Stimulated activated CD4-positive, alpha-beta T cell treated with anti-CD3 and anti-CD28 coated beads, Interleukin-15, amount 100 ng/mL, for 24 hours (primary cell): Measurements from ENCODE around the gene ARHGAP15.

ENCODE experiments used
- DNase-seq: peaks from one replicate; pipeline ENCODE4 v3.0.0-alpha.2; 2020

The ARHGAP15 gene

GRCh38 chr2:143702931-143703330, 573.7 kb downstream of the ARHGAP15 start:
- no peak for DNase-seq

DNA sequence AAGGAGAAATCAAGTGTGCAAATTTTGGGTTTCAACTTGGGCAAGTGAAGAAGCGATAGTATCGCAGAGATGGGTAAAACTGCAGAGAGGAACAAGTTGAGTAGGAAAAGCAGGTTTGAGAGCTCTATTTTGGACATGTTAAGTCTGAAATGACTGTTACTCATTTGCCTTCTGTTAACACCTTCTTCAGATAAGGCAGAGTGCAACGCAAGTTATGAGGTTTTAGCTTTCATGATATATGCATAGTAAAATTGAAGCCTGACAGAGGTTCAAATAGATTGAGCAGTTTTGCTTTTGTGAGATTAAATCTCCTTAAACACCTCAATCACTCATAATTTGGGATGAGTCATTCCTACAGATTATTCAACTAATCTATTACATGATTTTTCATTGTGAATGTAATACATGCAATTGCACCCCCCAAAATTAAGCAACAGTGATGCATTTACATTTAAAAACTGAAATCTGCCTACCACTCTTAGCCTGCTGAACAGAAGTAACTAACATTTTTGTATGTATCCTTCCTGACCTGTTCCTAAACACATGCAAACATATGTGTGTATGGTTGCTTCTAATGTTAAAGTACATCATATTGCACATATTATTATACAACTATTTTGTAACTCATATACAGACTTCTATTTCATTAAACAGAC, 575.4 kb downstream of the ARHGAP15 start:
- DNase-seq = no peak

- no peak for DNase-seq
Observed at GRCh38 chr2:143705108-143705707, 576.0 kb downstream of the ARHGAP15 start.

DNA sequence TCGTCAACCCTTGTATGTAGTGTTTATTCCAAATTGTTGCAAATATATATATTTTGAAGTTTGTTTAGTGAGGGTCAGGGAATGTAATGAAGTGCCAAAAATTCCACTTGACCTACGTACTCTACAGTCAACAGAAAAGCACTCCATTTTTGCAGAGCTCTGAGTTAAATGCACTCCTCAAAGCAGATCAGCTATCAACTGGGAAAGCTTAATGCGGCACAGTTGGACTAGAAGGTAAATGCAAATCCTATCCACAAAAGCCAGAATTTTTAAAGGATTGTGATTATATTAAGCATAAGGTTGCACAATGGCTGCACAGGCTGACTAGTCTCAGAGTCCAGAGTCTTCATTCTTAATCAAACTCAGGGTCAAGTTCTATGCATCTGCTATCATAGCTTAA, 577.1 kb downstream of the ARHGAP15 start:
- no peak for DNase-seq

GRCh38 chr2:143708682-143709081, 579.5 kb downstream of the ARHGAP15 start:
- no peak for DNase-seq

- no peak for DNase-seq
Observed at GRCh38 chr2:143710196-143710595, 581.0 kb downstream of the ARHGAP15 start.

DNA sequence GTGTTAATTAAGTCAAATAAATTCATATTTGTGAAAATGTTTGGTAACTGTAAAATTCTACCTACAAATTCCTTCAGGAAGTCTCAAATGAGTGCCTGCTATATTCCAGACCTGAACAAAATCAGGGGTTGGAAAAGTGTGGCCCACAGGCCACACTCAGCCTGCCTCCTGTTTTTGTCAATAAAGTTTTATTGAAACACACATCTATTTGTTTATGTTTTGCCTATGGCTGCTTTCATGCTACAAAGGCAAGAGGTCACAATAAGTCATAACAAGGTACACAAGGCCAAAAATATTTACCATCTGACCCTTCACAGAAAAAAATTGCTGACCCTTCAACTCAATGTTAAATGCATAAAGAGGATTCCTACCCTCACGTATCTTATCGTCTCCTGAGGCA, 581.7 kb downstream of the ARHGAP15 start:
- no peak for DNase-seq

- DNase-seq = no peak
Observed at GRCh38 chr2:143716522-143716921, 587.3 kb downstream of the ARHGAP15 start.

DNA sequence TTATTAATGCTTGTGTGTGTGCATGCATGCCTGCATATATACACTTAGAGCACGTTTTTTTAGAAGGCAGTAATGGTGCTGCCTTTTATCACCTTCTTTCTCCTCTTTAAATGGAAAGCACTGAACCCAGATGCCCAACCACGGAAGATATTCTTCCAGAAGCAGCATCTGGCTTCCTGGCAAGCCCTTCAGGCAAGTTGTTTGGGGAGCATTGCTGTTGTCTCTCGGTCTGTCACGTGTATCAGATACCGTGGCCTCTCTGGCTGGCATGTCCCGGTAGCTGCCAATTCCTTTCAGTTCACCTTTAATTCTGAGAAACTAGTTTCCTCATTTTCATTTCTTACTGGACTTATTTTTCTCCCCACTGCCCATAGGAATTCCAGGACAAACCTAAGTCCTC, 587.8 kb downstream of the ARHGAP15 start:
- no peak for DNase-seq

DNA sequence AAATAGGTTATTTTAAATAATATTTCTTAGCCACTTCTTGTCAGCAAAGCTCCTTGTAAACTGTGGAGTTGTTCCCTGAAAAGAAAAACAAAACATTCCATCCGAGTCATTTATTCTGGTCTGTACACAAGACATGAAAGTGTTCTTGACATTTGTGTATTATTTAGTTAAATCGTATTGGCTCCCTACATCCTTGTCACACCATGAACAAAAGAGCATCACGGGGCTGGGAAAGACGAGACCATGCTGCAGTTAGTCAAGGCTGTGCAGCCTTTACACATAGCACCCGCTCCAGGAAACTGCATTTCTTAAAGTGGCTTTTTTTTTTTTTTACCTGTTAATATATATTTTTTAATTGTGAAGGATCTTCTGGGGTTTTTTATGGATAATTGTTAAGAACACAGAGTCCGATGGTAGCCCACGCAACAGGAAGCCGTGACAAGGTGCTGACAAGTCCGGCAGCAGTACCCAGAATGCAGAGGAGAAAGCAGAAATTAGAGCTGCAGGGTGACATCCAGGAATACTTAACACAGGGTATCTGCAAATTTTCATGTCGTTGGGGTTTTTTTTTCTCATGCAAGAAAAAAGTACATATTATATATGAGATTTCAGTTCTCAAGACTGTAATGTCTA, 588.4 kb downstream of the ARHGAP15 start:
- DNase-seq = no peak

DNA sequence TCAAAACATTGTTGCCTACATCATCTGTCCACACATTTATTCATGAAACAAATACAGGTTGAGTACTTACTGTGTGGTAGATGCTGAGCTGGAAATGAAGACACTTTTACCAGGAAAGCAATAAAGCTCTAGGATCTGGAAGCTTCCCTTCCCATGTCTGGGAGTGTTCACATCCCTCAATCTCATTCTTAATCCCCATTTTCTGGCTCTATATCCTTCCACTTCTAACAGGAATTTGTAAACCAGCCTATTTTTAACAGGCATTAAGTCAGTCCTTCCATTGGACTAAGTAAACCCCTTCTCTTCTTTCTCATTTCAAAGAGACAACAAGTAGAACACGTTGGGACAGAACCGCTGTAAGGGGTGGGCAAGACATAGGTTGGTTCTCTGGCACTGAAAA, 589.5 kb downstream of the ARHGAP15 start:
- no peak for DNase-seq

DNA sequence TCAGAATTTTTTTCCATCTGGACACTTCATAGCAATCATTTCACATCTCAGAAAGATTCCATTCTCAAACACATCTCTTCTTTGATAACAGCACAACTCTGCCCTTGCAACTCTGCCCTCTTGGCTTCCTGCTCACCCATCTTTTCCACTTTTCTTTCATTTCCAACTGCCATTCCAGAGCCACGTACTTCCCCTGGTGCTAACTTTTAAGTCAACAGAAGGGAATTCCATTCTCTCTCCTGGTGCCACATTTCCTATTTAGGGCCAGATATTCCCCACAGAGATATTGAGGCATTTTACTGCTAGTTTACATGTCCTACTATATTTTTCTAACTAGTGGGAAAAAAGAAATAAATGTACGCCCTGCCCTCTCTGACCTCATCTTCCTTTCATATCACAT, 590.2 kb downstream of the ARHGAP15 start:
- DNase-seq = no peak

DNA sequence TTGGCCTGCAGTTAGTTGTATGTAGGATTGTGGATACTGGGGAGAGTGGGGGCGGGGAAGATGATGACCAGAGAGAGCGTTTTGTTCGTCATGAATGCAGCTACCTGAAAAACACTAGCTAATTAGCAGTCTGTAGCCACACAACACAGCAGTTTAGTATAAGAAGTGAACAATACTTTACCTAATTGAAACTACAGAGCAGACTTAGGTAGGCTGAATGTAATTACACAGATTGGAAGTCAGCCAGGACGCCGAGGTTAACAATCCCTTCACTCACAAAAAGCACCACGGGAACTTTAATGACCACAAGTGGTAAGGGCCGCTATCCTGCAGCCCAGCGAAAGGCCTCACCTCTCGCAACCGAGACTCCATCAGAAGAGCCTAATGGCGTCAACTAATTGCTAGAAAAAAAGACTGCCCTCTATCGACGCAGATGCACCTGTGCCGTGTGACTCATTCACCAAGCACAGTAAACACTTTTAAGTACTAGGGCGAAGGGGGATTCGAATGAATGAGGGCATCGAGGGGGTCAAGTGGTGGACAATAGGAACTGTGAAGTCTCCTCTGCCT, 591.0 kb downstream of the ARHGAP15 start:
- no peak for DNase-seq

DNA sequence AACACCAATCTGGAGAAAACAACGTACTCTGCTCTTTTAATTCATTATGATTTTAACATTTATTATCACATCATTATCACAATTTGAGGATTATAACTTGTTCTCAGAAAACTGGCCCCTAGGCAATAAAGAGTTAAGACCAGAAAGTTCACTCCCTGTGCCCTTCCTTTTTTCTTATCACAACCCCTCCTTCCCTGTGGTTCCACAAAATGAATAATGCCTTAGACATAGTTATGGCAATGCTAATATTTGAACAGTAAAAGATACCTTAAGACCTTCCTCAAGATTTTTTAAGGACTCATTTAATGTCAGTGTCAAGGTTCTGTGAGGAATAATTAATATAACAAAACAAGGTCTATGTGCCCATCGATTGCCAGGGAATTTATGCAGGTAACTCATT, 596.2 kb downstream of the ARHGAP15 start:
- no peak for DNase-seq

DNA sequence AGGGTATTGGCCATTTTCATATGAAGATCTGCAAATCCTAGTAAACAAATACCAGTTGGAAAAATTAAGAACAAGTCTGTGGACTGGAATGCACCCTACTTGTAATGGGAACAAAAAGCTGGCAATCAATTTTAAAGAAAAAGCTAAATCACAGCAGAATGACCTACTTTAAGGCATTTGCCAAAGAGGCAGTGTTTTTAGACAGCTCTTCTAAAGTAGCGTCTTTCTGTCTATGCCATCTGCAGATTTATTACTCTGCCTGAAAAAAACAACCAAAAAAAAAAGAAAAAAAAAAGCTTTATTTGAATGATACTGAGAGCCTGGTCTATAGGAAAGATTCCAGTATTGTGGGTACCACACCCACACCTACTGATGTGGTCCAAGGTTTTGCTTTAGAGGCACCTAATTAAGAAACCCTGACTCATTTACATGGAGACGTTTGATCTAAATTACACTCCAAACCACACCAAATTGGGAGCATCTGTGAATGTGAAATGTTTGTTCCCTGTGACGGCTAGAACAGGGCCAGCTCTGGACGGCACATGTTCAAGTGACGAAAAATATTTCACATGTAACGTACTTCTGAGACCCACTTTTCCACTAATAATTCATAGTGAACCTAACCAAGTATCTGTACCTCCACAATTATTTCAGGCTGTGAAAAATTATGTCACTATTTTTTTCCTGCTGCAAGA, 597.1 kb downstream of the ARHGAP15 start:
- no peak for DNase-seq

DNA sequence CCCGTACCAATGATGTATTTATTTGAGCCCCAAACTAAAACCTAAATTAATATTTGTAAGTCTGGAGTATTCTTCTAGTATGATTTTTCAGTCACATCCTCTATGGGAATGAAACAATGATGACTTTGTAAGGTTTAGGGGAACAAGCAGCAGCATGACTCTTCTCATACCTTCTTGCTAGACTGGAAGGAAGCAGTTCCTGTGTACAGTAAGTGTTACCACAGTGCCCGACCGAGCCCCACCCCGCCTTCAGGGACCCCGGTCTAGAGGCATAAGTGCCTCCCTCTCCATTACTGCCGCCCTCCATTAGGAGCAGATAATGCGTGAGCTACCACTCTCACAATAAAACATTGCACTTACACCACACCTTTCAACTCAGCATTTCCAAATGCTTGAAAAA, 599.3 kb downstream of the ARHGAP15 start:
- DNase-seq = no peak

DNA sequence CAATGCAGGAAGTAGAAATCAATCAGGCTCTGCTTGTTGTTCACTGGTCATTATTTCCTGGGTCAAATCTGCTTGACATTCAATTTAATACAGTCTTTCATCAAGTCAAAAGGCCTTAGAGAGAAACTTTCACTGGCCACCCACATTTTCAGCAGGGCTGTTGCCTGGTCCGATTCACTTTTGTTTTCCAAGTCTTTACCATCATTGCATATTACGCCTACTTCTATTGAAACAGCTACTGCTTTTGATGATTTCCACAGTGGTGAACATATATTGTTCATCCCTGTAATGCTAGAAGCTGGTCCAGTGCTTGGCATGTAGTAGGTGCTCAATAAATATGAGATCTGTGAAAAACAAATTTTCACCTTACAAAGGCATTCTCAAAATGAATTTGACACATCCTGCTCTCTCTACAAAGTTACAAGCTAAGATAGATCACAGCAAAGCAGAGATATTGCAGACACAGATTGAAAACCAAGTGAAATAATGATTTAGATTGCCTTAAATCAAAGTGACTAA, 600.1 kb downstream of the ARHGAP15 start:
- no peak for DNase-seq

DNA sequence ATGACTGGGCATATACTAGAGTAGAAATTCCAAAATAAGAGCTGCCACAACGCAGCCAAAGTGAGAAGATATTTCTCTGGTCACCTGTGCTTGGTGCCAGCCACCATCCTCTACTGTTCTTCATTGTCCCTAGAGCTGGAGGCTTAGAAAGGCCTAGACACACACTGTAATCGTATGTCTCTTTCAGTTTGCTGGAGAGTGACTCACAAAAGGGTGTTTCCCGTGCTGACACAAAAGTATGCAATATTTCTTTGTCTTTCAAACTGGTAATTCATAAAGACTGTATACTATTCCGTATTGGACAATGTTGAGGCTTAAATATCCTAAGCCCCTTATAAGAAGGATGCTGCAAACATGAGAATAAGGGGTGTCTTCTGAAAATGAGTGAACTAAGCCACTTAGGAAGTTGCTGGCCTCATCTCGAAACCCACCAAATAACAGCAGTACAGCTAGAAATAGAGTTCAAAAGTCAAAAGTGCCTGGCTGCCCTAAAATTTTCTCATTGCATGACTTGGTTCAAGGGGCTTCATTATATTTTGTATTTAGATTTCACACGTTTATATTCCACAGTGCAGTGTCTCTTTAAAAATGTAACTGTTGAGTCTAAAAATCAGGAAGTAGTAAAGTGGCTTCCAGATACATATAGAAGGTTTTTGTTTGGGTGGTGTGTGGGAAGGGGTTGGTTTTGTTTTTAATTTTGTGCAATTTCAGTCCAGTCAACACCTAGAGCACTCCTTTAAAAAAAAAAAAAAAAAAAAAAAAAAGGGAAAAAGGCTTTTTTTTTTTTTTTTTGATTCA, 601.1 kb downstream of the ARHGAP15 start:
- peak; percentile 26 for DNase-seq

- DNase-seq = no peak
Observed at GRCh38 chr2:143730953-143731260, 601.7 kb downstream of the ARHGAP15 start.

DNA sequence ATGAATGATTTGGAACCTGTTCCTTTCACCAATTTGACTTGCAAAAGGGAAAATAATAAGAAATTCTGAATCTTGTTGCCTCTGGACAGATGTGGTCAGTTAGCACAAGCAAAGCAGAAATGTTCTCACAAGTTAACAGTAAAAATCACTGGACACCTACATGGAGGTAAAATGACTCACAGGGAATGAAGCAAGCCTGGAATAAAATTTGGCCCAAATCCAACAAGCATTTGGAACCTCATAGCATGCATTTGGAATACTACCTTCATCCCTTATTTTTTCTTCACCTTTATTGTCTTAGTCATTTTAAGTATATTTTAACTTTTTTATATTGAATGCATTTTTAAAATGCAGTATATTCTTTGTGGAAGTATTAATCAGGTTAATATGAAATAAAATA, 602.9 kb downstream of the ARHGAP15 start:
- DNase-seq = no peak

DNA sequence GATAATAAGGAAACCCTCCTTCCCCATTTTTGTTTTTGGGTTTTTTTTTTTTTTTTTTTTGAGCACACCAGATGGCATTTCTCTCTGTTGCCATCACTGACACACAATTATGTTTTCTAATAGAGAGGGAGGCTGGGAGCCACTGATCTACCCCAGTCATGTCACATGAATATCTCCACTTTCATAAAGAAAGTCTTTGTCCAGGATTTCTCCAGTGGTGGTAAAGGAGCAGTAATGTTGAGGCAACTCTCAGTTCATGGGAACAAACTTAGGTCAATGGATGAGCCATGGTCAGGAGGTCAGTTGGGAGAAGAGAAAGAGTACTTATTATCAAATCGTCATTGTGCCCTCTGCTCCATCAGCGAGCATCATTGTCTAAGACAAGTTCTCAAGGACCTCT, 603.7 kb downstream of the ARHGAP15 start:
- no peak for DNase-seq

GRCh38 chr2:143734507-143734906, 605.3 kb downstream of the ARHGAP15 start:
- DNase-seq = no peak

GRCh38 chr2:143736904-143737303, 607.7 kb downstream of the ARHGAP15 start:
- no peak for DNase-seq
